SK-N-SH treated with all-trans-retinoic acid at 6 μM for 48 hours (cell line): ENCODE measurements around the gene TEX54.

Source experiments
- ATAC-seq: fragments of 200-7000 bp; cut with Tn5 transposase; 3 replicates; pipeline ENCODE4 v1.9.1; 2020; ENCODE audit warnings: mild to moderate bottlenecking, moderate library complexity
- BACH2 ChIP-seq: fragments of 250-450 bp; sonication (Bioruptor Pico); IDR thresholded peaks from 2 replicates; pipeline ENCODE4 v1.9.0; 2021; ENCODE audit warnings: mild to moderate bottlenecking, borderline replicate concordance
- CREB5 ChIP-seq: fragments of 250-450 bp; sonication (Bioruptor Pico); IDR thresholded peaks from 2 replicates; pipeline ENCODE4 v1.5.1; 2020; ENCODE audit warnings: low read depth, mild to moderate bottlenecking, moderate library complexity
- CSDC2 ChIP-seq: fragments of 250-450 bp; sonication (Bioruptor Pico); IDR thresholded peaks from 2 replicates; pipeline ENCODE4 v1.5.0; 2020; ENCODE audit warnings: mild to moderate bottlenecking, moderate library complexity
- GLIS3 ChIP-seq: fragments of 250-450 bp; sonication (Bioruptor Pico); IDR thresholded peaks from 2 replicates; pipeline ENCODE4 v1.5.0; 2020; ENCODE audit warnings: mild to moderate bottlenecking, moderate library complexity
- OSR1 ChIP-seq: fragments of 250-450 bp; sonication (Bioruptor Pico); IDR thresholded peaks from 2 replicates; pipeline ENCODE4 v1.8.0; 2022; ENCODE audit warnings: moderate library complexity, mild to moderate bottlenecking, inconsistent platforms
- PPARA ChIP-seq: fragments of 250-450 bp; sonication (Bioruptor Pico); IDR thresholded peaks from 2 replicates; pipeline ENCODE4 v1.5.0; 2020; ENCODE audit warnings: mild to moderate bottlenecking, borderline replicate concordance
- RARB ChIP-seq: fragments of 250-450 bp; sonication (Bioruptor Pico); IDR thresholded peaks from 2 replicates; pipeline ENCODE4 v1.8.0; 2021; ENCODE audit warnings: mild to moderate bottlenecking, moderate library complexity
- SNAI2 ChIP-seq: fragments of 250-450 bp; sonication (Bioruptor Pico); IDR thresholded peaks from 2 replicates; pipeline ENCODE4 v1.5.0; 2020; ENCODE audit warnings: mild to moderate bottlenecking, moderate library complexity
- TCF4 ChIP-seq: fragments of 250-450 bp; sonication (Bioruptor Pico); IDR thresholded peaks from 2 replicates; pipeline ENCODE4 v1.8.0; 2021; ENCODE audit warnings: mild to moderate bottlenecking, moderate library complexity, borderline replicate concordance
- TOX ChIP-seq: fragments of 250-450 bp; sonication (Bioruptor Pico); IDR thresholded peaks from 2 replicates; pipeline ENCODE4 v1.8.0; 2021; ENCODE audit warnings: mild to moderate bottlenecking, moderate library complexity, borderline replicate concordance
- TSHZ2 ChIP-seq: fragments of 250-450 bp; sonication (Bioruptor Pico); IDR thresholded peaks from 2 replicates; pipeline ENCODE4 v1.5.0; 2020; ENCODE audit warnings: mild to moderate bottlenecking, moderate library complexity
- ZC3H10 ChIP-seq: fragments of 250-450 bp; sonication (Bioruptor Pico); IDR thresholded peaks from 2 replicates; pipeline ENCODE4 v1.5.1; 2021; ENCODE audit warnings: mild to moderate bottlenecking, moderate library complexity
- ZFP3 ChIP-seq: fragments of 250-450 bp; sonication (Bioruptor Pico); IDR thresholded peaks from 2 replicates; pipeline ENCODE4 v1.5.0; 2020; ENCODE audit warnings: mild to moderate bottlenecking, moderate library complexity
- ZFP30 ChIP-seq: fragments of 450-650 bp; formaldehyde crosslinking; IDR thresholded peaks from 2 replicates; pipeline ENCODE4 v1.5.0; 2022; ENCODE audit warnings: mild to moderate bottlenecking, moderate library complexity
- ZNF70 ChIP-seq: fragments of 450-650 bp; formaldehyde crosslinking; IDR thresholded peaks from 2 replicates; pipeline ENCODE4 v1.5.0; 2020; ENCODE audit warnings: mild to moderate bottlenecking, moderate library complexity
- ZNF8 ChIP-seq: fragments of 450-650 bp; formaldehyde crosslinking; IDR thresholded peaks from 2 replicates; pipeline ENCODE4 v1.5.0; 2020; ENCODE audit warnings: mild to moderate bottlenecking, moderate library complexity
- TF ChIP-seq, protein P1 (sequence below): fragments of 250-450 bp; sonication (Bioruptor Pico); IDR thresholded peaks from 2 replicates; pipeline ENCODE4 v1.5.1; 2021; ENCODE audit warnings: mild to moderate bottlenecking, moderate library complexity
- TF ChIP-seq, protein P2 (sequence below): fragments of 250-450 bp; sonication (Bioruptor Pico); IDR thresholded peaks from 2 replicates; pipeline ENCODE4 v1.8.0; 2021; ENCODE audit warnings: low read depth, mild to moderate bottlenecking, moderate library complexity, borderline replicate concordance
- TF ChIP-seq, protein P3 (sequence below): fragments of 250-450 bp; sonication (Bioruptor Pico); IDR thresholded peaks from 2 replicates; pipeline ENCODE4 v1.8.0; 2020; ENCODE audit warnings: mild to moderate bottlenecking, moderate library complexity, borderline replicate concordance

TEX54 gene

GRCh38 chr11:62839050-62839945, 6.7 kb upstream of the TEX54 start, which contains the start of gene WDR74:
Gene WDR74 (minus strand): TSS chr11:62839590. CDS start chr11:62839570, 20 bp downstream.
- TF ChIP-seq SNAI2 (CRISPR knock-in tag) (no peak), RARB (CRISPR knock-in tag) (0 out of 2 replicates have a peak, but pooled peaks have one; percentile 9), PPARA (CRISPR knock-in tag) (no peak), ZFP30 (CRISPR knock-in tag) (peak; percentile 10; the same call in 1 of the 2 replicates), ZFP3 (CRISPR knock-in tag) (no peak), TCF4 (CRISPR knock-in tag) (peak; percentile 77), TSHZ2 (CRISPR knock-in tag) (no peak)
- TF ChIP-seq, protein P1, sequence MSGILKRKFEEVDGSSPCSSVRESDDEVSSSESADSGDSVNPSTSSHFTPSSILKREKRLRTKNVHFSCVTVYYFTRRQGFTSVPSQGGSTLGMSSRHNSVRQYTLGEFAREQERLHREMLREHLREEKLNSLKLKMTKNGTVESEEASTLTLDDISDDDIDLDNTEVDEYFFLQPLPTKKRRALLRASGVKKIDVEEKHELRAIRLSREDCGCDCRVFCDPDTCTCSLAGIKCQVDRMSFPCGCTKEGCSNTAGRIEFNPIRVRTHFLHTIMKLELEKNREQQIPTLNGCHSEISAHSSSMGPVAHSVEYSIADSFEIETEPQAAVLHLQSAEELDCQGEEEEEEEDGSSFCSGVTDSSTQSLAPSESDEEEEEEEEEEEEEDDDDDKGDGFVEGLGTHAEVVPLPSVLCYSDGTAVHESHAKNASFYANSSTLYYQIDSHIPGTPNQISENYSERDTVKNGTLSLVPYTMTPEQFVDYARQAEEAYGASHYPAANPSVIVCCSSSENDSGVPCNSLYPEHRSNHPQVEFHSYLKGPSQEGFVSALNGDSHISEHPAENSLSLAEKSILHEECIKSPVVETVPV = peak; percentile 7; the same call in 1 of the 2 replicates
- ATAC-seq = peak; percentile 63

GRCh38 chr11:62835336-62835735, 2.7 kb upstream of the TEX54 start:
- TF ChIP-seq CSDC2 (CRISPR knock-in tag) (no peak), TSHZ2 (CRISPR knock-in tag) (no peak), OSR1 (CRISPR knock-in tag) (no peak), GLIS3 (CRISPR knock-in tag) (no peak), RARB (CRISPR knock-in tag) (no peak), ZFP30 (CRISPR knock-in tag) (no peak), ZNF8 (CRISPR knock-in tag) (no peak), ZNF70 (CRISPR knock-in tag) (no peak), TOX (CRISPR knock-in tag) (no peak), TCF4 (CRISPR knock-in tag) (no peak), CREB5 (CRISPR knock-in tag) (no peak), ZC3H10 (CRISPR knock-in tag) (no peak), BACH2 (no peak)
- TF ChIP-seq, protein P1 = no peak
- TF ChIP-seq, protein P2, sequence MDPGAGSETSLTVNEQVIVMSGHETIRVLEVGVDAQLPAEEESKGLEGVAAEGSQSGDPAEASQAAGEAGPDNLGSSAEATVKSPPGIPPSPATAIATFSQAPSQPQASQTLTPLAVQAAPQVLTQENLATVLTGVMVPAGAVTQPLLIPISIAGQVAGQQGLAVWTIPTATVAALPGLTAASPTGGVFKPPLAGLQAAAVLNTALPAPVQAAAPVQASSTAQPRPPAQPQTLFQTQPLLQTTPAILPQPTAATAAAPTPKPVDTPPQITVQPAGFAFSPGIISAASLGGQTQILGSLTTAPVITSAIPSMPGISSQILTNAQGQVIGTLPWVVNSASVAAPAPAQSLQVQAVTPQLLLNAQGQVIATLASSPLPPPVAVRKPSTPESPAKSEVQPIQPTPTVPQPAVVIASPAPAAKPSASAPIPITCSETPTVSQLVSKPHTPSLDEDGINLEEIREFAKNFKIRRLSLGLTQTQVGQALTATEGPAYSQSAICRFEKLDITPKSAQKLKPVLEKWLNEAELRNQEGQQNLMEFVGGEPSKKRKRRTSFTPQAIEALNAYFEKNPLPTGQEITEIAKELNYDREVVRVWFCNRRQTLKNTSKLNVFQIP (CRISPR knock-in tag) = no peak
- TF ChIP-seq, protein P3, sequence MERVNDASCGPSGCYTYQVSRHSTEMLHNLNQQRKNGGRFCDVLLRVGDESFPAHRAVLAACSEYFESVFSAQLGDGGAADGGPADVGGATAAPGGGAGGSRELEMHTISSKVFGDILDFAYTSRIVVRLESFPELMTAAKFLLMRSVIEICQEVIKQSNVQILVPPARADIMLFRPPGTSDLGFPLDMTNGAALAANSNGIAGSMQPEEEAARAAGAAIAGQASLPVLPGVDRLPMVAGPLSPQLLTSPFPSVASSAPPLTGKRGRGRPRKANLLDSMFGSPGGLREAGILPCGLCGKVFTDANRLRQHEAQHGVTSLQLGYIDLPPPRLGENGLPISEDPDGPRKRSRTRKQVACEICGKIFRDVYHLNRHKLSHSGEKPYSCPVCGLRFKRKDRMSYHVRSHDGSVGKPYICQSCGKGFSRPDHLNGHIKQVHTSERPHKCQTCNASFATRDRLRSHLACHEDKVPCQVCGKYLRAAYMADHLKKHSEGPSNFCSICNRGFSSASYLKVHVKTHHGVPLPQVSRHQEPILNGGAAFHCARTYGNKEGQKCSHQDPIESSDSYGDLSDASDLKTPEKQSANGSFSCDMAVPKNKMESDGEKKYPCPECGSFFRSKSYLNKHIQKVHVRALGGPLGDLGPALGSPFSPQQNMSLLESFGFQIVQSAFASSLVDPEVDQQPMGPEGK (CRISPR knock-in tag) = no peak
- ATAC-seq = no peak
